Right forelimb (tissue), 1 donor: ENCODE measurements around the gene ARHGAP42.

Source experiments
- DNase-seq: peaks from one replicate; pipeline ENCODE4 v3.0.0-alpha.2; 2018

ARHGAP42 gene

GRCh38 chr11:100929377-100929776 is 242.3 kb downstream of the ARHGAP42 start:
- DNase-seq = no peak

- DNase-seq = no peak
These were observed 243.2 kb downstream of the ARHGAP42 start for GRCh38 chr11:100930185-100930778.

- DNase-seq = no peak
These were observed 245.5 kb downstream of the ARHGAP42 start for GRCh38 chr11:100932474-100933100.

- DNase-seq = no peak
These were observed 249.7 kb downstream of the ARHGAP42 start for GRCh38 chr11:100936781-100937180.

- DNase-seq = peak; percentile 62
These were observed 252.5 kb downstream of the ARHGAP42 start for GRCh38 chr11:100939571-100939970.

GRCh38 chr11:100940111-100940510 is 253.0 kb downstream of the ARHGAP42 start:
- no peak for DNase-seq

GRCh38 chr11:100941033-100941432 is 253.9 kb downstream of the ARHGAP42 start:
- DNase-seq = no peak

GRCh38 chr11:100942016-100942415 is 254.9 kb downstream of the ARHGAP42 start:
- peak; percentile 43 for DNase-seq

- DNase-seq = no peak
These were observed 261.8 kb downstream of the ARHGAP42 start for GRCh38 chr11:100948936-100949335.

GRCh38 chr11:100949443-100949842 is 262.4 kb downstream of the ARHGAP42 start:
- DNase-seq = no peak

GRCh38 chr11:100955318-100955717 is 268.2 kb downstream of the ARHGAP42 start:
- no peak for DNase-seq

GRCh38 chr11:100956351-100956750 is 269.3 kb downstream of the ARHGAP42 start:
- DNase-seq = no peak

- DNase-seq = no peak
These were observed 270.4 kb downstream of the ARHGAP42 start for GRCh38 chr11:100957499-100957898.

GRCh38 chr11:100961633-100962032 is 274.5 kb downstream of the ARHGAP42 start:
- DNase-seq = no peak

- no peak for DNase-seq
These were observed 276.3 kb downstream of the ARHGAP42 start for GRCh38 chr11:100963375-100963774.

GRCh38 chr11:100964435-100964834 is 277.3 kb downstream of the ARHGAP42 start:
- DNase-seq = no peak

GRCh38 chr11:100965346-100965745 is 278.3 kb downstream of the ARHGAP42 start:
- DNase-seq = no peak

- DNase-seq = no peak
These were observed 279.3 kb downstream of the ARHGAP42 start for GRCh38 chr11:100966366-100966765.

- no peak for DNase-seq
These were observed 281.9 kb downstream of the ARHGAP42 start for GRCh38 chr11:100969008-100969407.

GRCh38 chr11:100970283-100971164 is 283.4 kb downstream of the ARHGAP42 start:
- DNase-seq = no peak

- no peak for DNase-seq
These were observed 285.0 kb downstream of the ARHGAP42 start for GRCh38 chr11:100972046-100972445.

GRCh38 chr11:100978442-100978841 is 291.4 kb downstream of the ARHGAP42 start:
- DNase-seq = no peak

- DNase-seq = no peak
These were observed 291.9 kb downstream of the ARHGAP42 start for GRCh38 chr11:100978939-100979338.

- no peak for DNase-seq
These were observed 293.1 kb downstream of the ARHGAP42 start for GRCh38 chr11:100980156-100980555.
